ENCODE data around the gene GTSF1L.
"Not testable (repeated sequence)": the region's sequence is repeated elsewhere in the genome, so short reads cannot be mapped to it uniquely, and the experiment has no call there.

GTSF1L gene

GRCh38 chr20:43726811-43727338, at the start of gene GTSF1L:
GTSF1L (minus strand) TSS chr20:43727002; CDS start chr20:43726694, 308 bp downstream.
- no peak for DNase-seq

GRCh38 chr20:43774754-43775153, 48.0 kb upstream of the GTSF1L start:
- DNase-seq: no peak

GRCh38 chr20:43771503-43772190, 44.8 kb upstream of the GTSF1L start:
- DNase-seq: no peak

GRCh38 chr20:43770342-43770741, 43.5 kb upstream of the GTSF1L start:
- no peak for DNase-seq

GRCh38 chr20:43767686-43768474, 41.1 kb upstream of the GTSF1L start:
- no peak for DNase-seq

- no peak for DNase-seq
These were observed 40.1 kb upstream of the GTSF1L start for GRCh38 chr20:43766917-43767316.

- no peak for DNase-seq
These were observed 39.6 kb upstream of the GTSF1L start for GRCh38 chr20:43766385-43766784.

- no peak for DNase-seq
These were observed 39.1 kb upstream of the GTSF1L start for GRCh38 chr20:43765916-43766315.

- DNase-seq: no peak
These were observed 36.1 kb upstream of the GTSF1L start for GRCh38 chr20:43762911-43763310.

GRCh38 chr20:43761386-43762340, 34.9 kb upstream of the GTSF1L start:
- DNase-seq: no peak

- not testable (repeated sequence) for DNase-seq
These were observed 31.1 kb upstream of the GTSF1L start for GRCh38 chr20:43757888-43758287.

GRCh38 chr20:43755851-43756250, 29.0 kb upstream of the GTSF1L start:
- no peak for DNase-seq

GRCh38 chr20:43755390-43755789, 28.6 kb upstream of the GTSF1L start:
- DNase-seq: no peak

GRCh38 chr20:43752561-43753301, 25.9 kb upstream of the GTSF1L start:
- DNase-seq: peak; percentile 55

- DNase-seq: no peak
These were observed 25.2 kb upstream of the GTSF1L start for GRCh38 chr20:43752051-43752360.

- peak; percentile 75 for DNase-seq
These were observed 24.6 kb upstream of the GTSF1L start for GRCh38 chr20:43751167-43752050.

- peak; percentile 40 for DNase-seq
These were observed 24.0 kb upstream of the GTSF1L start for GRCh38 chr20:43750774-43751166.

- peak; percentile 91 for DNase-seq
These were observed 23.0 kb upstream of the GTSF1L start for GRCh38 chr20:43749734-43750294.

GRCh38 chr20:43748274-43748673, 21.5 kb upstream of the GTSF1L start:
- DNase-seq: no peak

GRCh38 chr20:43746344-43747137, 19.7 kb upstream of the GTSF1L start:
- DNase-seq: no peak
